Body of pancreas (tissue), 4 donors: ENCODE data around the gene TM4SF20.

ENCODE experiments used
- CTCF ChIP-seq, 7 experiments: fragments of 450-650 bp in 4 of 7; fragments of 200-600 bp in 3 of 7; sonication (generic) in 3 of 7; IDR thresholded peaks; one replicate each; pipeline ENCODE4 v1.5.1; 2016 to 2019; ENCODE audit warnings: antibody characterized with exemption in 7 of 7
- POLR2A ChIP-seq, 3 donors: fragments of 450-650 bp; IDR thresholded peaks; one replicate each; pipeline ENCODE4 v1.6.1; 2016; ENCODE audit warnings: antibody characterized with exemption in 3 of 3, mild to moderate bottlenecking in 2 of 3

DNA sequence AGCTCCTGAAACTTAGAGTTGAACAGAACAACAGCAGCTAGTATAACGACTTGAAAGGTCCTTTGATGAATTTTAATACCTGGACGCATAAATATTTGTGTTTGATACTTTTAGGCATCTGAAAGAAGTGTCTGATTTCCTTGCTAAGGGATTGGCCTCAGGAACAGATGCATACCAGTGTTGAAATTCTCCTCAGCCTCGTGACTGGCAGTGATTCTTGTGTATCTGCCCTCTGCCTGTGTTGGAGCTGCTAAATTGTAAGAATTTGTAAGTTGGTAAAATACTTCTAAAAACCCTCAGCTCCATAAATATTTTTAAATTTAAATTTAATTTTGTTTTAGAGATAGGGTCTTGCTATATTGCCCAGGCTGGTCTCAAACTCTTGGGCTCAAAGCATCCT, 31.1 kb upstream of the TM4SF20 start:
- TF ChIP-seq CTCF (IDR thresholded peaks at IDR 0.05) (no peak), POLR2A (IDR thresholded peaks at IDR 0.05) (no peak)
